ENCODE data around the gene HMG20B.
"Not testable (repeated sequence)": the region's sequence is repeated elsewhere in the genome, so short reads cannot be mapped to it uniquely, and the experiment has no call there.

Gene HMG20B

DNA sequence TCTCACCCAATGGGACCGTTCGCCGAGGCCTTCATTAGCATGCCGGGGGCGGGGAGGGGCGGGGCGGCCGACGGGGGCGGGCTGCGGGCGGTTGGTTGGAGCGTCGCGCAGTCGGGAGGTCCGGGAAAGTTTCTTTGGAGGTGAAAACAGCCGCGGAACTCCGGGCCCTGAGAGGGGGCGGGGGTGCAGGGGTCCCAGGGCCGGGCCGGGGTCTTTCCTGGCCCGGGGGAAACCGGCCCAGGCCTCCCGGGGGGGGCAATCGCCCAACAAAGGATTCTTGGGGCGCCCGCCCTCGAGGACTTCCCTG is at the start of gene HMG20B:
Gene HMG20B, plus strand, starts transcription at position 90 of the 307 bp plus-strand sequence. CDS start 366 bp downstream, outside the sequence.
- peak in 1 of 56 donors; percentile 70 for DNase-seq

DNA sequence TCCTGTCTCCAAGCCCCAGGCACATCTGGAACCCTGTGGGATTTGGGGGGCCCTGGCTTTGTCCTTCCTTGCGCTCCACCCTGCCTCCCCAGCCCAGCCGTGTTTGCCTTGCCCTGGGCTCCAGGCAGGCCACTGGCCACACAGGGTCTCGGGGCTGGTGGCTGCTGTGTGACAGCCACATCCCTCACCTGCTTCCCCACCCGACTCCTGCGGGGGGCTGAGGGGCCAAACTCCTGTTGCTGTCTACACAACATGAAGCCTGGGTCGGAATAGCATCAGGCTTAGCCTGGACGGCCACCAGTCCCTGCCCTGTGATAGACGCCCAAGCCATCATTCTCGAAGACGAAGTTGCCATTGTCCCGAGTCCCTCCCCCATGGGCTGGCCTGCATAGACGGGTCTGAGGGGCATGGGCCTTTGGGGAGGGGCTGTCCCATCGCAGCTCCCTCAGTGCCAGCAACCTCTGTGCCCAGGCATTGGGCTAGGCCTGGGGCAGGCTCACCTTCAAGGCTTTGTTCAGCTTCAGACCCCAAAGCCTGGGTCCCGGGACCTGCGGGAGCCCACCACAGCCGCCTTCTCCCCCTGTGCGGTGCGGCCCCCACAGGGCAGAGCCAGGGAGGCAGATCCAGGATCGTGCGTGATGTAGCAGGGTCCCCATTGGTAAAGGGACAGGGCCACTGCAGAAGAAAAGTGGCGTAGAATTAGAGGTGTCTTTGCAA is 49.2 kb upstream of the HMG20B start:
- DNase-seq = no peak

DNA sequence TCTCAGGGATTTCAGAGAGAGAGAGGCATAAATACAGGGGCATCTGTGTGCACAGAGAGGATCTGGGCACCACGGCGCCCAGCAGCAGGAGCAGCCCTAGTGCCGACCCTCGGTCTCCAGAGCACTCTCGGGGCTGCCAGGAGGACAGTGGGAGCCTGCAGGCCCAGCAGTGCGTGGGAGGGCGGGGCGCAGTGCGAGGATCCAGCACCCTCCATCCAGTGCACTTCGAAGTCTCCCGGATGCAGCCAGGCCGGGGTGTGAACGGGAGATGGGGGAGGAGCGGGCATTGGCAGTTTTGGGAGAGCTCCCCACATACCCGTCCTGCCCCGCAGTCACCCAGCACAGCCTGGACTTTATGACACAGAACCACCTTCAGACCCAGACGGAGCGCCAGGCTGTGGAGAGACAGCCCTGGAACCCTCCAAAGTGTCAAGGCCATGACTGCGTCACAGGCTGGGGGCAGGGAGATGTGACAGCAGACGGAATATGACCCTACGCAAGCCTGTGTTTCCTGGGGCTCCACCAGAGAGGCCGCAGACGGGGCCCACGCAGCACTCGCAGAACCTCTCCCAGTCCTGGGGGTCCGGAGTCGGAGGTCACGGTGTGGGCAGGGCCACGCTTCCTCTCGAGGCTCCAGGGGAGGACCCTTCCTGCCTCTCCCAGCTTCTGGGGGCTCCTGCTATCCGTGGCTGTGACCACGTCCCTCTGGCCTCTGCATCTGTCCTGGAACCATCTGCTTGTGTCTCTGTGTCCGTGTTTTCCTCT is 48.5 kb upstream of the HMG20B start:
- no peak for DNase-seq

DNA sequence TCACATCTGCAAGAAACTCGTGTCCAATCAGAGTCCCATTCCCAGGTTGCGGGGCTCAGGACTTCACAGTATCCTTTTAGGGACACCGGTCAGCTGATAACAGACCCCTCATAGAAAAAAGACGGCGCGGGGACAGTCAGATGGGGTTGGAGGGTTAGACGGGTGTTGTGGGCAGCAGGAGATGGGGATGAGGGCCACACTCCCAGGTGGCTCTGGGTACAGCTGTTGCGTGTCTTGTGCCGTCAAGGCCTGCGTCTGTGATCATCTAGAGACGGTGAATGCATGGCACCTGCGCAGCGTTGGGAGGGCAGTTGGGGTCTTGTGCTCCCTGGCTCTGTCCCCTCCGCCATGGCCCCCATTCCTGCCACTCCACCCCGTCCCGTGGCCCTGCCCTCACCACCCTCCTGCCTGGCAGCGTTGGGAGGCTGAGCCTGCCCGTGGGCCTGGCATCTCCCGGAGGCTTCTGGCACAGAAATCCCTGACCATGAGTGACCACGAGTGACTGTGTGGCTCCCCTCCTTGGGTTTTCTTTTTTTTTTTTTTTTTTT is 47.8 kb upstream of the HMG20B start:
- no peak for DNase-seq

DNA sequence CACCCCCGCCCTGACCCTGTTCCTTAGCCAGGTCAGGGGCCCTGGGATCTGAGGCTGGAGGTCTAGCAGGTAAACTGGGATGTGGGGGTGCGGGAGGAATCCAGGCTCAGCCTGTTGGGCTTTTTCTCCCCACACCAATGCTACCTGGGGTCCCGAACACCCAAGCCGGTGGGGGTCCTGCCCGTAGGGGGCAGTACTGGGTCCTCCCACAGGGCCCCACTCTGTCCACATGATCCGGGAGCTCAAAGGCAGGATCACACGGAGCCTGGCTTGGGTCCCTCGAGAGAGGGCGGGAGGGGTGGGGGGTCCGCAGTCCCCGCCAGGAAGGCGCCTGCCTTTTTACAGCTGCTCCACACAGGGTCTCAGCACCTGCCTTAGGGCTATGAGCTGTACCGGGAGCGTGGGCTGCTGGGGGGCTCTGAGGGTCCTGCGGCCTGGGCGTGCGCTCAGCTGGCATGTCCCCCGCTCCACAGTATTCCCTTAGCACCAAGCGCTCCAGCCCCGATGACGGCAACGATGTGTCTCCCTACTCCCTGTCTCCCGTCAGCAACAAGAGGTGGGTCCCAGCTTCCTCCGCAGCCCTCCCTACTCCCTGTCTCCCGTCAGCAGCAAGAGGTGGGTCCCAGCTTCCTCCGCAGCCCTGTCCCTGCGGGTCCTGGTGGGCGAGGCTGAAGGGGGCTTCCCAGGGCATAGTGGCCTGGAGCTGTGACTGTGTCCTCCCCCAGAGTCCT is 46.1 kb upstream of the HMG20B start:
- no peak for DNase-seq

DNA sequence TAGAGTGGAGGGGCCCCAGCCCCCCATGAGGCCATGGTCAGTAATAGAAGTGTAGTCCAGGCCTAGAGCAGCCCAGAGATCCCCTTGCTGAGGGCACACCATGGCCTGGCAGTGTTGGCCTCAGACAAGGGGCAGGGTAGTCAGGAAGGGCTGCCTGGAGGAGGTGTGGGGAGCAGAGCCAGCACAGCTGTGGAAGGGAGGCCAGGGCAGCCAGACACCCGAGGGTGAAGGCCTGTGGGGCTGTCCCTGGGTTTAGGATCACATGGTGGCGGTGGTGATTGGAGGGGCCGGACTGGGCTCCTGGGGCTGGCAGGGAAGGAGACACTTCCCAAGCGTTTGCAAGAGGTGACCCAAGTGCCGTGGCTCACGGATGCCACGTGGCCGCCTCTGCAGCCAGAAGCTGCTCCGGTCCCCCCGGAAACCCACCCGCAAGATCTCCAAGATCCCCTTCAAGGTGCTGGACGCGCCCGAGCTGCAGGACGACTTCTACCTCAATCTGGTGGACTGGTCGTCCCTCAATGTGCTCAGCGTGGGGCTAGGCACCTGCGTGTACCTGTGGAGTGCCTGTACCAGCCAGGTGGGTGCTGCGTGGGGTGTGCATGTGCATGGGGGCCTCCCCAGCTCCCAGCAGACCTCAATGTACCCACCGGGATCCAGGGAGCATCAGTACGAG is 45.4 kb upstream of the HMG20B start:
- no peak for DNase-seq

DNA sequence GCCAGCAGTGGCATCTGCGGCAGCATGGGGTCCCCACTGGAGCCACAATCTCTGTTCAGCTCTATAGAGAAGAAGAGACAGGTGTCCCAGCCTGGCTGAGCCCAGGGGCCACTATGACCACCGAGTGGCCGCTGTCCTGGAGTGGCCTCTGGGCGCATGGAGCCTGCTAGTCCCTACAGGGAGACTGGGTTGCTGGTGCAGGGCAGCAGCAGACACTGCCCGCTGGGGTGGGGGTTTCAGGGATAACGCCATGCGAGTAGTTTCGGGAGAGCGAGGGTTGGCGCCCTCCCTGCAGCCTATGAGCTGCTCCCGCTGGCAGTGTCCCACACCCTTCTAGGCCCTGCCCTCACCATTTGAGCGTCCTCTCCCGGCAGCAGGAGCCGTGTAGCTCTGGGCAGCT is 44.7 kb upstream of the HMG20B start:
- no peak for DNase-seq

DNA sequence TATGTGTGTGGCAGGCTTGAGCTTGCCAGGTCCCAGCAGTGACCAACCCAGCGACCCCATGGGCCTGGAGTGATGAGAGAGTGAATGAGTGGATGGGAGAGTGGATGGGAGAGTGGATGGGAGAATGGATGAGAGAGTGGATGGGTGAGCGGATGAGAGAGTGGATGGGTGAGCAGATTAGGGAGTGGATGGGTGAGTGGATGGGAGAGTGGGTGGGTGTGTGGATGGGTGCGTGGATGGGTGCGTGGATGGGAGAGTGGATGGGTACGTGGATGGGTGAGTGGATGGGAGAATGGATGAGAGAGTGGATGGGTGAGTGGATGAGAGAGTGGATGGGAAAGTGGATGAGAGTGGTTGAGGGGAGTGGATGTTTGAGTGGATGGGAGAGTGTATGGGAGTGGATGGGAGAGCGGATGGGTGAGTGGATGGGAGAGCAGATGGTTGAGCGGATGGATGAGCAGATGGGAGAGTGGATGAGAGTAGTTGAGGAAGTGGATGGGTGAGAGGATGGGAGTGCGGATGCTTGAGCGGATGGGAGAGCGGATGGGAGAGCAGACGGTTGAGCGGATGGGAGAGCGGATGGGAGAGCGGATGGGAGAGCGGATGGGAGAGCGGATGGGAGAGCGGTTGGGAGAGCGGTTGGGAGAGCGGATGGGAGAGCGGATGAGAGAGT is 44.1 kb upstream of the HMG20B start:
- DNase-seq = no peak

DNA sequence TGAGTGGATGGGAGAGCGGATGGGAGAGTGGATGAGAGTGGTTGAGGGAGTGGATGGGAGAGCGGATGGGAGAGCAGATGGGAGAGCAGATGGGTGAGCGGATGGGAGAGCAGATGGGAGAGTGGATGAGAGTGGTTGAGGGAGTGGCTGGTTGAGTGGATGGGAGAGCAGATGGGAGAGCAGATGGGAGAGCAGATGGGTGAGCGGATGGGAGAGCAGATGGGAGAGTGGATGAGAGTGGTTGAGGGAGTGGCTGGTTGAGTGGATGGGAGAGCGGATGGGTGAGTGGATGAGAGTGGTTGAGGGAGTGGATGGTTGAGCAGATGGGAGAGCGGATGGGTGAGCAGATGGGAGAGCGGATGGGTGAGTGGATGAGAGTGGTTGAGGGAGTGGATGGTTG is 43.4 kb upstream of the HMG20B start:
- not testable (repeated sequence) for DNase-seq

DNA sequence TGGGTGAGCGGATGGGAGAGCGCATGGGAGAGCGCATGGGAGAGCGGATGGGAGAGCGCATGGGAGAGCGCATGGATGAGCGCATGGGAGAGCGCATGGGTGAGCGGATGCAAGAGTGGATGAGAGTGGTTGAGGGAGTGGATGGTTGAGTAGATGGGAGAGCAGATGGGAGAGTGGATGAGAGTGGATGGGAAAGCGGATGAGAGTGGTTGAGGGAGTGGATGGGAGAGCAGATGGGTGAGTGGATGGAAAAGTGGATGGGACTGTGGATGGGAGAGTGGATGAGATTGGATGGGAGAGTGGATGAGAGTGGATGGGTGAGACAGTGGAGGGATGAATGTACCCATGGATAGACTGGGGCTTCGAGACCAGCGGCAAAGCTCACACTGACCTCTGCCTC is 42.4 kb upstream of the HMG20B start:
- no peak for DNase-seq

DNA sequence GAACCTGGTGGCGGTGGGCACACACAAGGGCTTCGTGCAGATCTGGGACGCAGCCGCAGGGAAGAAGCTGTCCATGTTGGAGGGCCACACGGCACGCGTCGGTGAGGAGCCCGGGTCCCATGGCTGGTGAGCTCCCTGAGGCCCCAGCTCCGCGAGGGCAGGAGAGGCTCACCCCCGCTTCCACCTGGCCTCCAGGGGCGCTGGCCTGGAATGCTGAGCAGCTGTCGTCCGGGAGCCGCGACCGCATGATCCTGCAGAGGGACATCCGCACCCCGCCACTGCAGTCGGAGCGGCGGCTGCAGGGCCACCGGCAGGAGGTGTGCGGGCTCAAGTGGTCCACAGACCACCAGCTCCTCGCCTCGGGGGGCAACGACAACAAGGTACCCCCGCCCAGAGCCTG is 41.0 kb upstream of the HMG20B start:
- no peak for DNase-seq

DNA sequence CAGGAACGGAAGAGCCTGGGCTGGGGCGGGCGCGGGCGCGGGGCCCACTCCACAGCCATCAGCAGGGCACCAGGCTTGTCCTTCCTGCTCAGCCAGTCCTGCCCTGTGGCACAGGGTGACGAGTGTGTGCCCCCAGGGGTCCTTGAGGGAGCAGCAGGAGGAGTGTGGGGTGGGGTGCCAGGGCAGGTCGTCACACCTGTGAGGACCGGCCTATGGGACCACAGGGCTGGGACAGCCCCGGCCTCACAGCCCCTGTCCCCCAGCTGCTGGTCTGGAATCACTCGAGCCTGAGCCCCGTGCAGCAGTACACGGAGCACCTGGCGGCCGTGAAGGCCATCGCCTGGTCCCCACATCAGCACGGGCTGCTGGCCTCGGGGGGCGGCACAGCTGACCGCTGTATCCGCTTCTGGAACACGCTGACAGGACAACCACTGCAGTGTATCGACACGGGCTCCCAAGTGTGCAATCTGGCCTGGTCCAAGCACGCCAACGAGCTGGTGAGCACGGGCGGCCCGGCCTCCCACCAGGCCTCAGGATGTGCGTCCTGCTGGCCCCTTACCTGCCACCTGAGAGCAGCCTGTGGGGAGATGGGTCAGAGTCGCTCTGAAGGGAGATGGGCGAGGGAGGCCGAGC is 40.5 kb upstream of the HMG20B start:
- no peak for DNase-seq

DNA sequence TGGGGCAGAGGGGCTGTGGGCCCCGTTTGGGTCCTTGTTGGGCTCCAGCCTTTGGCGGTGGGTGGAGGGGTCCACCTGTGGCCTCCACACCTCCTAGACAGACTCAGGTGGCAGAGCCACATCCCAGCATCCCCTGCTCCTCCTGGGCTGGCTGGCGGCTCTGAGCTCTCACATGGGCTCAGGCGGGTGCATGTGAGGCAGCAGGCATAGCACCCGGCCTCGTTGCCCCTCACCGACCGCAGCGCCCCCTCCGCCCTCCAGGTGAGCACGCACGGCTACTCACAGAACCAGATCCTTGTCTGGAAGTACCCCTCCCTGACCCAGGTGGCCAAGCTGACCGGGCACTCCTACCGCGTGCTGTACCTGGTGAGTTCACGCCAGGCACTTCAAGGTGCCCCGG is 39.7 kb upstream of the HMG20B start:
- no peak for DNase-seq

DNA sequence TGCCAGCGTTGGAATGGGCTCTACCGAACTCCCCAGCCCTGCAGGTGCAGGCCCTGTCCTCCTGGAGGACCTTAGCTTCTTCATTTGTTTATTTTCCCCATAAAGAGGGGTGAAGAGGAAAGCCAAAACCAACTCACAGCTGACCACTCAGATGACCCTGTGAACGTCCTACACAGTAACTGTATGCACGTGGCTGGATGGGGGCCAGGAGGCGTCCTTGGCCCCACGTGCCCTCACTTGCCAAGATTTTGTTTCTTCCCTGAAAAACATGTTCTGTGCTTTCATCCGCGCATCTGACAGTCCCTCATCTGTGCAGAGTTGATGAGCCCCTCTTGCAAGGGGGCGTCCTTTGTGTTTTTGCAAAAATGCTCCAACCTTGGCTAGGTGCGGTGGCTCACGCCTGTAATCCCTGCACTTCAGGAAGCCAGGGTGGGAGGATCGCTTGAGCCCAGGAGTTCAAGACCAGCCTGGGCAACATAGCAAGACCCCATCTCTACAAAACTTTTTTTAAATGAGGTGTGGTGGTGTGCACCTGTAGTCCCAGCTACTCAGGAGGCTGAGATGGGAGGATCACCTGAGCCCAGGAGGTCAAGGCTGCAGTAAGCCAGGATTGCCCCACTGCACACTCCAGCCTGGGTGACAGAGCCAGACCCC is 39.1 kb upstream of the HMG20B start:
- no peak for DNase-seq

DNA sequence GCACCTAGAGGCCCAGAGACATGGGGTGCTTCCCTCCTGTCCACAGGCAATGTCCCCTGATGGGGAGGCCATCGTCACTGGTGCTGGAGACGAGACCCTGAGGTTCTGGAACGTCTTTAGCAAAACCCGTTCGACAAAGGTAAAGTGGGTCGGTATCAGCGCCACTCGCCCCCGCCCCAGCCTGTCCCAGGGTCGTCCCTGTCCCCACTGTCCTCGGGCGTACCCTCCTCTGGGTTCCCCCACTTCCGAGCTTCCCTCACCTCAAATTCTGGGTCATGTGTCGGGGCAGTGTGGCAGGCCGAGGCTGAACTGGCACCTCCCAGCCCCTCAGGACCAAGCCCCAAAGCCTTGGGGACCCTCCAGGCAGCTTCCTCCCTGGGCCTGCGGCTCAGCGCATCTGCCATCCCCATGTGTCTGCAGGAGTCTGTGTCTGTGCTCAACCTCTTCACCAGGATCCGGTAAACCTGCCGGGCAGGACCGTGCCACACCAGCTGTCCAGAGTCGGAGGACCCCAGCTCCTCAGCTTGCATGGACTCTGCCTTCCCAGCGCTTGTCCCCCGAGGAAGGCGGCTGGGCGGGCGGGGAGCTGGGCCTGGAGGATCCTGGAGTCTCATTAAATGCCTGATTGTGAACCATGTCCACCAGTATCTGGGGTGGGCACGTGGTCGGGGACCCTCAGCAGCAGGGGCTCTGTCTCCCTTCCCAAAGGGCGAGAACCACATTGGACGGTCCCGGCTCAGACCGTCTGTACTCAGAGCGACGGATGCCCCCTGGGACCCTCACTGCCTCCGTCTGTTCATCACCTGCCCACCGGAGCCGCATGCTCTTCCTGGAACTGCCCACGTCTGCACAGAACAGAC is 38.1 kb upstream of the HMG20B start:
- DNase-seq = no peak

DNA sequence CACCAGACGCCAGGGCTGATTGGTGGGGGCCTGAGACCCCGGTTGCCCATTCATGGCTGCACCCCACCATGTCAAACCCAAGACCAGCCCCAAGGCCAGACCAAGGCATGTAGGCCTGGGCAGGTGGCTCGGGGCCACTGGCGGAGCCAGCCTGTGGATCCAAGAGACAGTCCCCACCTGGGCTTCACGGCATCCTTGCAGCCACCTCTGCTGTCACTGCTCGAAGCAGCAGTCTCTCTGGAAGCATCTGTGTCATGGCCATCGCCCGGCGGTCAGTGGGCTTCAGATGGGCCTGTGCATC is 37.6 kb upstream of the HMG20B start:
- no peak for DNase-seq

DNA sequence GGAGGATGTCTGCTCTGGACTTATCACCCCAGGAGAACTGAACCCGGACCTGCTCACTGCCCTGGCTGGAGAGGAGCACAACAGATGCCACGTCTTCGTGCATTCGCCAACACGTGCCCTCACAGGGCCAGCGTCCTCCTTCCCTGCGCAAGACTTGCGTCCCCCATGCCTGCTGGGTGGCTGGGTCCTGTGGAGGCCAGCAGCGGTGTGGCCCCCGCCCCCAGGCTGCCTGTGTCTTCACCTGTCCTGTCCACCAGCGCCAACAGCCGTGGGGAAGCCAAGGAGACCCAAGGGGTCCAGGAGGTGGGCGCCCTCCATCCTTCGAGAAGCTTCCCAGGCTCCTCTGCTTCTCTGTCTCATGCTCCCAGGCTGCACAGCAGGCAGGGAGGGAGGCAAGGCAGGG is 37.2 kb upstream of the HMG20B start:
- no peak for DNase-seq

DNA sequence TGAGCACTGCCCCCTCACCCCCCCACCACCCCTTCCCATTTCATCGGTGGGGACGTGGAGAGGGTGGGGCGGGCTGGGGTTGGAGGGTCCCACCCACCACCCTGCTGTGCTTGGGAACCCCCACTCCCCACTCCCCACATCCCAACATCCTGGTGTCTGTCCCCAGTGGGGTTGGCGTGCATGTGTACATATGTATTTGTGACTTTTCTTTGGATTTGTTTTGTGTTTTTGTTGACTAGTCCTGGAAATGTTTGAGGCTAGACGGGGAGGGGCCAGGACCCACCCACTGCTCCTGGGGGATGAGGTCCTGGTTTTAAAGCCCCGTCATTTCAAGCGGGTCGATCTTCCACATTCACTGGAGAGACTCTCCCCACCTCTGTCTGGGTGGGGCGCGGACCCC is 36.8 kb upstream of the HMG20B start:
- no peak for DNase-seq

DNA sequence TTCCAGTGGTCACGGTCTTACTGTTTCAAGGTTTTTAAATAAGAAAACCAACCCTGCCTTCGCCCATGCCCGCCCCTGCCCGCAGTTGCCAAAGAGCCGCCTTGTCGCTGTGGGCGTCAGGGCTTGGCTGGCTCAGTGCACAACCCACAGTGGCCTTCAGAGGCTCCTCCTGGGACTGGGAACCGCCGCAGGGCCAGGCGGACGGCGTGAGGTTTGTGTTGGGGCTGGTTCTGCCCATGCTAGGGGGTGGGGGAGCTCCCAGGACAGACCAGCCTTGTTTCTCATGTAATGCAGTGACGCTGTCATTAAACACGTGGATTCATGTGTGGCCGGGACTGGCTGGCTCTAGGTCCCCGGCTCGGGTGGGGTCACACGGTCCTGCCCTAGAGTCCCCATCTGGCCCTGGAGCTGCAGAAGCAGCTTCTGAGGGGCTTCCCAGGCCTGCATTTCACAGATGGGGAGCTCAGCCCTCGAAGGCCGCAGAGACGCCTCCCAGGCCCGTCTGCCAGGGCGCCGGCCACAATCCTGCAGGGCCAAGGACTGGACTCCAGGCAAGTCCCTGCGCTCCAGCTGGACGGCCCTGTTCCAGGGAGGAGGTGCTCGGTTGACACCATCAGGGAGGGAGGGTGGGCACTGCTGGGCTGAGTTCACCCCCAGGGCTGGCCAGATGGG is 36.2 kb upstream of the HMG20B start:
- peak in 50 of 56 donors; percentile 12 to 84 (median 64) for DNase-seq

Data from nucleus accumbens (tissue), 56 donors.